GM23338 (cell line): ENCODE data around the gene DTL.

Source experiments
- EZH2phosphoT487 ChIP-seq: fragments of 200-600 bp; sonication (generic); IDR thresholded peaks from one replicate; pipeline ENCODE4 v1.8.1; 2018; ENCODE audit warnings: antibody characterized with exemption; ENCODE audit not compliant: unreplicated experiment
- TF ChIP-seq, protein P1 (sequence below), 2 experiments: fragments of 200-600 bp in 1 of 2; sonication (generic) in 1 of 2; conservative IDR thresholded peaks; 2 replicates each; pipeline versions ENCODE4 v1.5.1 to v1.6.1; 2016 to 2017; ENCODE audit warnings: antibody characterized with exemption in 2 of 2, low read depth in 2 of 2, mild to moderate bottlenecking in 2 of 2, moderate library complexity in 1 of 2

DNA sequence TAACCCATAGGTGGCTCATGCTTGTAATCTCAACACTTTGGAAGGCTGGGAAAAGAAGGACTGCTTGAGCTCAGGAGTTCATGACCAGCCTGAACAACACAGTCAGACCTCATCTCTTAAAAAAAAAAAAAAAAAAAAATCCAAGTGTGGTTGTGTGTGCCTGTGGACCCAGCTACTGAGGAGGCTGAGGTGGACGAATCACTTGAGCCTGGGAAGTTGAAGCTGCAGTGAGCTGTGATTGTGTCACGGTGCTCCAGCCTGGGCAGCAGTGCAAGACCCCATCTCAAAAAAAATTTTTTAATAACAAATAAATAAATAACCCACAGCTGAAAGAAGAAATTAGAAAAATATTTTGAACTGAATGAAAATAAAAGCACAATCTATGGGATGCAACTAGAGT is 14.0 kb upstream of the DTL start:
- TF ChIP-seq, protein P1, sequence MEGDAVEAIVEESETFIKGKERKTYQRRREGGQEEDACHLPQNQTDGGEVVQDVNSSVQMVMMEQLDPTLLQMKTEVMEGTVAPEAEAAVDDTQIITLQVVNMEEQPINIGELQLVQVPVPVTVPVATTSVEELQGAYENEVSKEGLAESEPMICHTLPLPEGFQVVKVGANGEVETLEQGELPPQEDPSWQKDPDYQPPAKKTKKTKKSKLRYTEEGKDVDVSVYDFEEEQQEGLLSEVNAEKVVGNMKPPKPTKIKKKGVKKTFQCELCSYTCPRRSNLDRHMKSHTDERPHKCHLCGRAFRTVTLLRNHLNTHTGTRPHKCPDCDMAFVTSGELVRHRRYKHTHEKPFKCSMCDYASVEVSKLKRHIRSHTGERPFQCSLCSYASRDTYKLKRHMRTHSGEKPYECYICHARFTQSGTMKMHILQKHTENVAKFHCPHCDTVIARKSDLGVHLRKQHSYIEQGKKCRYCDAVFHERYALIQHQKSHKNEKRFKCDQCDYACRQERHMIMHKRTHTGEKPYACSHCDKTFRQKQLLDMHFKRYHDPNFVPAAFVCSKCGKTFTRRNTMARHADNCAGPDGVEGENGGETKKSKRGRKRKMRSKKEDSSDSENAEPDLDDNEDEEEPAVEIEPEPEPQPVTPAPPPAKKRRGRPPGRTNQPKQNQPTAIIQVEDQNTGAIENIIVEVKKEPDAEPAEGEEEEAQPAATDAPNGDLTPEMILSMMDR (conservative IDR thresholded peaks at IDR 0.05; ENCODE audit: low read depth in 2 of 2): no peak
- no peak for TF ChIP-seq EZH2phosphoT487
